Uterus (tissue), 4 donors: ENCODE data around the gene MBP. TPM values are rescaled to one million over a fixed set of nuclear protein-coding genes. Genes with fewer than 3 reads are reported as not detected.

Experiments used
- DNase-seq, 2 donors: peaks; one replicate each; pipeline ENCODE4 v3.0.0-alpha.2; 2019 to 2020
- H3K27ac ChIP-seq, 2 donors: fragments of 200-600 bp; sonication (generic); 1 replicate in 1 of 2; 2 replicates in 1 of 2; pipeline ENCODE4 v1.5.1; 2016 to 2018
- H3K27me3 ChIP-seq, 2 donors: fragments of 200-600 bp; sonication (generic); one replicate each; pipeline ENCODE4 v1.5.1; 2018 to 2019; ENCODE audit warnings: control low read depth in 1 of 2
- H3K36me3 ChIP-seq, 2 donors: fragments of 200-600 bp; sonication (generic); one replicate each; pipeline ENCODE4 v1.5.1; 2019; ENCODE audit warnings: control low read depth in 1 of 2
- H3K4me1 ChIP-seq, 2 donors: fragments of 200-600 bp; sonication (generic); one replicate each; pipeline ENCODE4 v1.5.1; 2018 to 2019; ENCODE audit warnings: control low read depth in 1 of 2
- H3K4me3 ChIP-seq, 2 donors: fragments of 200-600 bp; sonication (generic); 1 replicate in 1 of 2; 2 replicates in 1 of 2; pipeline ENCODE4 v1.5.1; 2018 to 2019; ENCODE audit warnings: mild to moderate bottlenecking in 1 of 2
- H3K9me3 ChIP-seq, 2 donors: fragments of 200-600 bp; sonication (generic); one replicate each; pipeline ENCODE4 v1.5.1; 2019; ENCODE audit warnings: control low read depth in 1 of 2
- CTCF ChIP-seq, 4 experiments: fragments of 200-600 bp in 2 of 4; fragments of 450-650 bp in 2 of 4; sonication (generic) in 2 of 4; IDR thresholded peaks; one replicate each; pipeline ENCODE4 v1.5.1; 2016 to 2019; ENCODE audit warnings: antibody characterized with exemption in 4 of 4, mild to moderate bottlenecking in 2 of 4, moderate library complexity in 1 of 4
- POLR2A ChIP-seq, 2 donors: fragments of 450-650 bp; IDR thresholded peaks; one replicate each; pipeline ENCODE4 v1.6.1; 2016; ENCODE audit warnings: antibody characterized with exemption in 2 of 2, mild to moderate bottlenecking in 1 of 2, moderate library complexity in 1 of 2
- intact Hi-C: fragments of 100-400 bp; cut with DNase I; formaldehyde crosslinking; loops from one replicate; pipeline ENCODE4 v1.15.1; 2023; ENCODE audit warnings: low total_unique reads
- total RNA-seq, 4 donors: library from RNA; depleted of rRNA in 3 of 4; stranded (reverse); fragments of >200 nt in 3 of 4; gene quantifications; one replicate each; pipeline versions ENCODE4 v1.1.0 to v1.2.4, GENCODE V29; 2014 to 2023
- donor health status: DM: yes; HTN: yes; CAD: no.

Gene MBP
- total RNA-seq, 4 donors from 2014 or later: 12.1 to 52.2 (median 19.8) TPM

- Histone ChIP-seq H3K36me3 (no peaks in the 10 kb centered on the region), H3K27me3 (no peaks in the 10 kb centered on the region), H3K4me3 (peak overlapping the region in 1 of 2 donors; percentile 27), H3K4me1 (no peaks in the 10 kb centered on the region), H3K27ac (peak overlapping the region in 1 of 2 donors; percentile 50), H3K9me3 (no peaks in the 10 kb centered on the region)
- TF ChIP-seq CTCF (IDR thresholded peaks at IDR 0.05) (peak; percentile 89 to 98 (median 93)), POLR2A (IDR thresholded peaks at IDR 0.05) (no peak)
- DNase-seq: peak; percentile 45 to 61
- intact Hi-C loops: no loop called here
These were observed 132.1 kb downstream of the MBP start for GRCh38 chr18:77000527-77000926.

- intact Hi-C loops: loop anchor here (5.0 kb wide), 1 partner anchor 213 kb away; no protein-coding TSS in a partner anchor
- H3K4me1 ChIP-seq: no peaks in the 10 kb centered on the region
- no peaks in the 10 kb centered on the region for H3K36me3 ChIP-seq
- no peak for TF ChIP-seq POLR2A (IDR thresholded peaks at IDR 0.05)
- TF ChIP-seq CTCF (IDR thresholded peaks at IDR 0.05): no peak
- H3K4me3 ChIP-seq: no peak overlapping the region
- no peak overlapping the region for H3K27ac ChIP-seq
- H3K9me3 ChIP-seq: no peaks in the 10 kb centered on the region
- DNase-seq: no peak
- no peaks in the 10 kb centered on the region for H3K27me3 ChIP-seq
These were observed 133.5 kb downstream of the MBP start for GRCh38 chr18:76999077-76999476.

GRCh38 chr18:76997951-76998808, 134.4 kb downstream of the MBP start:
- TF ChIP-seq POLR2A (IDR thresholded peaks at IDR 0.05) (no peak), CTCF (IDR thresholded peaks at IDR 0.05) (no peak)
- H3K36me3 ChIP-seq: no peaks in the 10 kb centered on the region
- intact Hi-C loops: loop anchor here (5.0 kb wide), 1 partner anchor 214 kb away; no protein-coding TSS in a partner anchor
- no peak overlapping the region for H3K27ac ChIP-seq
- H3K9me3 ChIP-seq: no peaks in the 10 kb centered on the region
- H3K27me3 ChIP-seq: no peaks in the 10 kb centered on the region
- H3K4me1 ChIP-seq: no peaks in the 10 kb centered on the region
- no peak overlapping the region for H3K4me3 ChIP-seq
- no peak for DNase-seq

- no peak for DNase-seq
- no peak overlapping the region for H3K27ac ChIP-seq
- H3K9me3 ChIP-seq: no peaks in the 10 kb centered on the region
- no peaks in the 10 kb centered on the region for H3K27me3 ChIP-seq
- H3K4me3 ChIP-seq: no peak overlapping the region
- TF ChIP-seq CTCF (IDR thresholded peaks at IDR 0.05) (no peak), POLR2A (IDR thresholded peaks at IDR 0.05) (no peak)
- intact Hi-C loops: loop anchor here (5.0 kb wide), 1 partner anchor 216 kb away; no protein-coding TSS in a partner anchor
- H3K4me1 ChIP-seq: no peaks in the 10 kb centered on the region
- no peaks in the 10 kb centered on the region for H3K36me3 ChIP-seq
These were observed 136.2 kb downstream of the MBP start for GRCh38 chr18:76996429-76996828.

- intact Hi-C loops: loop anchor here (5.0 kb wide), 1 partner anchor 216 kb away; no protein-coding TSS in a partner anchor
- Histone ChIP-seq H3K4me3 (no peak overlapping the region), H3K36me3 (no peaks in the 10 kb centered on the region)
These were observed 136.7 kb downstream of the MBP start for GRCh38 chr18:76995896-76996295.

More at GRCh38 chr18:76995896-76996295, 136.7 kb downstream of the MBP start:
- TF ChIP-seq CTCF (IDR thresholded peaks at IDR 0.05) (no peak), POLR2A (IDR thresholded peaks at IDR 0.05) (no peak)
- H3K27ac ChIP-seq: no peak overlapping the region
- no peak for DNase-seq
- no peaks in the 10 kb centered on the region for H3K27me3 ChIP-seq
- H3K4me1 ChIP-seq: no peaks in the 10 kb centered on the region
- no peaks in the 10 kb centered on the region for H3K9me3 ChIP-seq
